ENCODE results near the gene GALNT9.

The GALNT9 gene

DNA sequence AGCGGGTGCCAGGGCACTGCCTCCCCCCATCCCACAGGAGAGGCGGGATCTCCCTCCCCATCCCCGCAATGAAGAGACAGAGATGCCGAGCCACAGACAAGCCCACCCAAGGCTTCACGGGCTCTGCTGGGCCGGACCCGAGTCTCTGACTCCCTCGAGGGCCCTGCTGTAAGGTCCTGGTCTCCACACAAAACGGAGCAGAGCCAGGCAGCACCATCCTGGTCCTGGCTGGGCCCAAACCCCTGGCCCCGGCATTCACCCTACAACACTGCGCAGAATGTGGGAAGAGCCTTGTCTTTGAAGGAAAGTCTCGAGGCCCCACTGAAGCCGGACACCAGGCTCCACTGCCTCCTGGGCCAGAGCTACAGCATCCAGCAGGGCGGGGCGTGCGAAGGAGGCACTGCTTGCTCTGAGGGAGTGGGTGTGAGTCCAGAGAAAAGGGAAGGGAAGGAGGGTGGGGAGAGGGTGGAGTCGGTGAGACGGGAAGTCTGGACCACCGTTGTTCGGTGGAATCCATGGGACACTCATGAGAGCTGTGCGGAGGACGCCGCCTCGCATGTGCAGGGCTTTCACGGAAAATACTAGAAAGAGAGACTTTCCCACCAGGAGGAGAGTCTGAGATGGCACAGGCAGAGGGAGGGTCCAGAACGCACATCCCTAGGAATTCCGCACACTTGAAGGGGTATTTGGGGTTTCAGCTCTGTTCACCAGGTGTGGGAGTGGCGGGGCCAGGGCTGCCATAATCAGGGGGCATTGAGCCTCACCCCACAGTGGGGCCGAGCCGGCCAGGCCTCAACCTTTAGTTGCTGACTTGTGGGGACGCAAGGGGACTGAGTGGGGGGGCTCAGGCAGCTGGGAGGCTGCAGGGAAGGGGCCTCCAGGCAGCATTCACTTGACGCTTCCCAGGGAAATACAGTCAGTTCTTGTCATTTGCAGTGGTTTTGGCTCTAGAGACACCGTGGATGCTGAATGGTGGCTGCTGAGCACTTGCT lies 36.8 kb downstream of the GALNT9 start:
- no peak for DNase-seq

- no peak for DNase-seq
Measured at GRCh38 chr12:132291402-132292175, 37.8 kb downstream of the GALNT9 start.

GRCh38 chr12:132290203-132290540 lies 39.2 kb downstream of the GALNT9 start:
- no peak for DNase-seq

GRCh38 chr12:132289356-132290202 lies 39.8 kb downstream of the GALNT9 start:
- peak; percentile 50 for DNase-seq

DNA sequence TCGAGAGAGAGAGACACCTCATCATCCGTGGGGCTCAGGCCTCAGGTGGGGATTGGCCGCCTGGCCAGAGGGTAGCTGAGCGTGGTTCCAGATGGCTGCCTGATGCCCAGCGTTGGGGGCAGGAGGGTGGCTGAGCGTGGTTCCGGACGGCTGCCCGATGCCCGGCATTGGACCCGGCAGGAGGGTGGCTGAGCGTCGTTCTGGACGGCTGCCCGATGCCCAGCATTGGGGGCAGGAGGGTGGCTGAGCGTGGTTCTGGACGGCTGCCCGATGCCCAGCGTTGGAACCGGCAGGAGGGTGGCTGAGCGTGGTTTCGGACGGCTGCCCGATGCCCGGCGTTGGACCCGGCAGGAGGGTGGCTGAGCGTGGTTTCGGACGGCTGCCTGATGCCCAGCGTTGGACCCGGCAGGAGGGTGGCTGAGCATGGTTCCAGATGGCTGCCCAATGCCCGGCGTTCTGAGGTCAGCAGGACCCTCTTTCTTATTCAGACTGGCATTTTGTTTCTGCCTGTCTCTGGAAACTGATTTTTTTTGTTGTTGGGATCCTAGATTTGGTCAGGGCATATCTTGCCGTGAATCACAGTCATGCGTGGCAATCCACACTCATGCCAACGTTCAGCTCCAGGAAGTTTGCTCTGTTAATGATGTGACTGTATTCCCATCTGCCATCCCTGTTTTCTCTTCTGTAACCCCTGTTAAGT lies 40.7 kb downstream of the GALNT9 start:
- DNase-seq: peak; percentile 50

GRCh38 chr12:132287391-132288238 lies 41.8 kb downstream of the GALNT9 start:
- no peak for DNase-seq

GRCh38 chr12:132286912-132287311 lies 42.5 kb downstream of the GALNT9 start:
- DNase-seq: no peak

- no peak for DNase-seq
Measured at GRCh38 chr12:132285991-132286681, 43.3 kb downstream of the GALNT9 start.

DNA sequence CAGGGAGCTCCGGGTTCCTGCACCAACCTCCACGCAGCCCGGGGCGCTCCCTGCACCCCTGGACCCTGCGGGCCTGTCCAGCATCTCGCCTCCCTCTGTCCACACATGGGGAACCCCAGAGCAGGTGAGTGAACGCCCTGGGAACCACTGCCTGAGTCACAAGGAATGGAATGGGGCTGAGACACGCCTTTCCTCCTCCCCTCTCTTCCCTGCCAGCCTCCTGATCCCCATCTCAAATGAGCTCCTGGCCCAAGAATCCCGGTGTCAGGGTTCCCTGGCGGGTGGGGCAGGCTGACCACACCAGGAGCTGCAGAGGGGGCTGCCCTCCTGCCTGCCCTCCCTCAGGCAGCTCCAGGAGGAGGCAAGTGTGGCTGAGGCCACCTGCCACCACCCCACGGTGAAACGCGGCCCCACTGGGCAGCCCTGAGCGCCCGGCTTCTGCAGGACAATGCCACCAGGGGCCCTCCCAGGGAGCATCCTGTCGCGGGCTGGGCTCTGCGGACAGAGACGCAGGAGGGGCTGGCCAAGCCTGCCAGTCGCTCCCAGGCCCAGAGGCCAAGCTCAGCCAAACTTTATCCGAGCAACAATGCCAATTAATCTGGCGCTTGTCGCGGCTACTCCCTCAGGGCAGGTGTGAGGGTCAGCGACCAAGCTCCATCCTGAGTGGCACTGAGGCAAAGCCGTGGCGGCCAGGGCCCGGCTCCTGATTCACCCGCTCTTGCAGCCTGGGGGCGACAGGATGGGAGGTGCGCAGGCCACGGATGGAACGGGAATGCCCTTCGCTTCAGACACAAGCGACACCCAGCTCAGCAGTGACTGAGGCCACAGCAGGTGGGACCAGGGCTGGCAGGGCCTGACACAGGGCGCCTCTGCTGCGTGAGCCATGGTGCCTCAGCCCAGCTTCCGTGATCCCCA lies 44.3 kb downstream of the GALNT9 start:
- DNase-seq: no peak

DNA sequence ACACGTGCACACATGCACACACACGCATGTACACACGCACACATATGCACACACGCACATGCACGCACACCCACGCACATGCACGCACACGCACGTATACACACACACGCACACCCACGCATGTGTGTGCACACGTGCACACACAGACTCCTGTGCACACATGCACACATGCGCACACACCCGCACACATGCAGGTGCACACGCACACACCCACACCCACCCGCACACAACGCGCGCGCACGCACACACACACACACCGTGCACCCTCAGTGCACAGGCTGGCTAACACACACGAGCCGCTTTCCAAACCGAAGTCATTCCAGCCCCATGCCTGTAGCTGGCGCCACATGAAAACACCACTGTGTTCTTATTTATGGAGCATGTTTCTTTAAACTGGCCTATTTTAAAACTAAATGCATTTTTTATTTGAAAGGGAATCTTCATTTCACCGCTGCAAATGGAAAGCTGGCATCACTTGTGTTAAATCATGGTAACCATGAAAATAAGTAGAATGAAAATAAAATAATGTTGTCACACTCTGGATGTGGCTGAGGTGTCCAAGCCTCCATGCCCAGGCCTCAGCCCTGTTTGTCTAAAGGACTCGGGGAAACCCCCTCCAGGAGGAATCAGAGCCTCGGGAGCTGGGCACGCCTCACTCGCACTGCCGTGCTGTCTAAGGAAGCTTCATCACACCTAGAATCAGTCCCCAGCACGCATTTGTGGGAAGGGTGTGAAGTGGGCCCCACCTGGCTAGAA lies 45.1 kb downstream of the GALNT9 start:
- DNase-seq: no peak

- DNase-seq: no peak
Measured at GRCh38 chr12:132282950-132283771, 46.2 kb downstream of the GALNT9 start.

- no peak for DNase-seq
Measured at GRCh38 chr12:132282031-132282949, 47.1 kb downstream of the GALNT9 start.

DNA sequence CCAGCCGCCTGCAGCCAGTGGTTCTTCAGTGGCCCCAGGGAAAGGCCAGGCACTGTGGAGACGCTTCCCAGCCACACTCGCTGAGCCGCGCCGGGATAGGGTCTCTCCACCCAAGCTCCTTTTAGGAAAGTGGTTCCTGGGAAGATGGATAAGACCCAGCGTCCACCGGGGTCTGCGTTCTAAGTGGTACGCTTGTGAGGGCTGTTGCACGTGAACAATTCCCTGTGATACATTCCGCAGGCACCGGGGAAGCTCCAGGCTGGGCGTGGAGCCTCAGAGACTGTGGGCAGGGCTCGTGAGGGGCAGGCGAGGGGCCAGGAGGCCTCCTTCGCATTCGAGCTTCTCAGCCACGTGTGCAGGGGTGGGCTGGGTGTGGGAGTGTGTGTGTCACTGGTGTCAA lies 48.4 kb downstream of the GALNT9 start:
- no peak for DNase-seq

- DNase-seq: no peak
Measured at GRCh38 chr12:132280406-132280805, 49.0 kb downstream of the GALNT9 start.

DNA sequence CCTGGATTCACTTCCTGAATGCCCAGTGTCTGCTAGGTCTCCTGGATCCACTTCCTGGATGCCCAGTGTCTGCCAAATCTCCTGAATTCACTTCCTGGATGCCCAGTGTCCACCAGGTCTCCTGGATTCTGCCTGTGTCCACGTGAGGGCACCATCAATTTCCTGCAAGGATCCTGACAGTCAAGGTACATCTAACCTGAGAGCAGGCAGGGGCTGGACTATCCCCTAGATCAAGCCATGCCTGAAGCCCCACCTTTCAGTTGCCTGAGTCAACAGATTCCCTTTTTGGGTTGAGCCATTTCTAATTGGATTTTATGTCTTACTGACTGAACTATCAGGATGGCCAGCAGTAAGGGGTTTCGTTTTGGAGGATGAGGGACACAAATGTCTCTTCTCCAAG lies 49.5 kb downstream of the GALNT9 start:
- no peak for DNase-seq

DNA sequence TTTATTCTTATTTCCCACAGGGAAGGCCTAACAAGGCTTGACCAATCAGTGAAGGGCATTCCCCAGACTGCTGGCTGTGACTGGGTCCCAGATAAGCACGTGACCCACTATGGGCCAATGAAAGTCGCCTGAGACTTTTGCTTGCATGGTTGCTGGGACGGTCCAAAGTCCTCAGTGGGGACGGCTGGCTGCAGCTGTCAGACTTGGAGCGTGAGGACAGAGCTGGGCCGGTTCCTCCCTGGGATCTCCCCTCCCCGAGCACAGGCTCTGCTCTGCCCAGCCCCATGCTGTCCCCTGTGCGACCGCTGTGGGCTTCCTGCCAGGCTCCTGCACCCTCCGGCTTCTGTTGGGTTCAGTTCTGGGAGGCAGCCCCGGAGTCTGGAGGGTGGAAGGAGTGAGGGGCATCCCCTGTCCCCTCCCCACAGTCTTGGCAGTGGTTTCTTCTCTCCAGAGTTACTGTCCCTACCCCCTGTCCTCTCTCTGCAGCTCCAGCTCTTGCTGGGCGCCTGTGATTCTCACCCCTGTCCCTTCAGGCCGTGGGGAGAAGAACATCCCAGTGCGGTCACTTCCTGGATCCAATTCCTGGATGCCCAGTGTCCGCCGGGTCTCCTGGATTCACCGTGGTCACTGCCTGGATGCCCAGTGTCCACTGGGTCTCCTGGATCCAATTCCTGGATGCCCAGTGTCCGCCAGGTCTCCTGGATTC lies 50.1 kb downstream of the GALNT9 start:
- DNase-seq: no peak
